ENCODE data around the gene CAPN9. TPM values are rescaled to one million over a fixed set of nuclear protein-coding genes. Genes with fewer than 3 reads are reported as not detected.
A peak's percentile ranks its signal among the peaks of the same experiment; 100 is the strongest.

CAPN9 gene
- total and polyA plus RNA-seq, 9 of the 15 experiments (the other 6 are each of a cell fraction or from before 2014, with no cell fraction given), result not detected

GRCh38 chr1:230749150-230749549 is 2.0 kb downstream of the CAPN9 start (continued):
- peak; percentile 41 for TF ChIP-seq TFE3 (CRISPR knock-in tag; IDR thresholded peaks at IDR 0.05)
- TF ChIP-seq TCF15 (CRISPR knock-in tag; IDR thresholded peaks at IDR 0.05), result no peak
- TF ChIP-seq ZNF431 (CRISPR knock-in tag; IDR thresholded peaks at IDR 0.05), result no peak
- no peak for TF ChIP-seq CEBPB (tag; IDR thresholded peaks at IDR 0.05)
- no peak for TF ChIP-seq PHF21A (IDR thresholded peaks at IDR 0.05; ENCODE audit: borderline replicate concordance, low read depth)
- TF ChIP-seq SAFB2 (IDR thresholded peaks at IDR 0.05; ENCODE audit: borderline replicate concordance, low read depth, low read length, severe bottlenecking), result no peak
- no peak for TF ChIP-seq HDAC2 (IDR thresholded peaks at IDR 0.05)

GRCh38 chr1:230749635-230750034 is 2.4 kb downstream of the CAPN9 start:
- Histone ChIP-seq H3K4me1 (replicated peaks in 1 of 2; ENCODE audit: control insufficient read depth in 2 of 2, insufficient read depth in 2 of 2, low read length in 2 of 2) (peaks cover 0 to 6% of the 10 kb centered on the region in 2 experiments; a peak in 1 of 5 replicates), H3K27ac (ENCODE audit: extremely low read depth, low read depth, low read length) (no peak overlapping the region), H3K9ac (ENCODE audit: insufficient read depth in 1 of 2, low read depth in 2 of 2, low read length in 2 of 2) (no peak overlapping the region), H3K36me3 (ENCODE audit: control insufficient read depth, insufficient read depth, low read length) (no peaks in the 10 kb centered on the region), H3K4me3 (no peak overlapping the region), H3K79me2 (ENCODE audit: control insufficient read depth, insufficient read depth, low read length) (no peaks in the 10 kb centered on the region), H3K4me2 (ENCODE audit: insufficient read depth, low read length) (no peak overlapping the region), H3K9me3 (replicated peaks; ENCODE audit: control insufficient read depth, insufficient read depth, low read depth, low read length) (no peaks in the 10 kb centered on the region), H2AFZ (ENCODE audit: low read depth, low read length) (no peak overlapping the region), H4K20me1 (replicated peaks; ENCODE audit: control insufficient read depth, insufficient read depth, low read length) (no peaks in the 10 kb centered on the region), H3K27me3 (ENCODE audit: control insufficient read depth in 2 of 2, insufficient read depth in 2 of 2, low read length in 2 of 2) (peaks cover 43 to 60% of the 10 kb centered on the region in 2 experiments), H3K9me1 (ENCODE audit: control insufficient read depth, insufficient read depth, low read length) (no peaks in the 10 kb centered on the region)
- ChIA-PET CTCF (ENCODE audit: low intra/inter-chr PET ratio) (no interaction called here), POLR2A (no interaction called here)
- in situ Hi-C loops (cut with MboI) (no loop called here), intact Hi-C loops (cut with micrococcal nuclease) (no loop called here)
- DNase-seq (ENCODE audit: extremely low read depth in 1 of 4, low spot score in 3 of 4) (no peak), FAIRE-seq (no peak), ATAC-seq (no peak)
- TF ChIP-seq KAT8 (IDR thresholded peaks at IDR 0.05; ENCODE audit: low read depth) (no peak), CHD1 (IDR thresholded peaks at IDR 0.05; ENCODE audit: low read length) (no peak), ARHGAP35 (IDR thresholded peaks at IDR 0.05; ENCODE audit: partially characterized antibody) (no peak), SRSF7 (optimal IDR thresholded peaks at IDR 0.05; ENCODE audit: low read depth, low read length) (no peak), CBX5 (IDR thresholded peaks at IDR 0.05; ENCODE audit: borderline replicate concordance, low read depth) (no peak), CBX8 (IDR thresholded peaks at IDR 0.05; ENCODE audit: borderline replicate concordance, extremely low read depth, low read depth, low read length, poor library complexity, severe bottlenecking) (no peak), ARNT (IDR thresholded peaks at IDR 0.05) (no peak), ETS2 (tag; IDR thresholded peaks at IDR 0.05; ENCODE audit: borderline replicate concordance, poor library complexity, severe bottlenecking) (no peak)
- 0% methylated on average over 3 of the region's 3 CpGs for WGBS (ENCODE audit: insufficient coverage, low coverage, missing lambda C conversion rate)
- BruUV-seq (replicated peaks), result no TSS peak
